ENCODE data around the gene CXCR4. TPM values are rescaled to one million over a fixed set of nuclear protein-coding genes. Genes with fewer than 3 reads are reported as not detected.

Gene CXCR4
- polyA plus RNA-seq, 1 donor from 2014 or later, result 0.50 TPM

DNA sequence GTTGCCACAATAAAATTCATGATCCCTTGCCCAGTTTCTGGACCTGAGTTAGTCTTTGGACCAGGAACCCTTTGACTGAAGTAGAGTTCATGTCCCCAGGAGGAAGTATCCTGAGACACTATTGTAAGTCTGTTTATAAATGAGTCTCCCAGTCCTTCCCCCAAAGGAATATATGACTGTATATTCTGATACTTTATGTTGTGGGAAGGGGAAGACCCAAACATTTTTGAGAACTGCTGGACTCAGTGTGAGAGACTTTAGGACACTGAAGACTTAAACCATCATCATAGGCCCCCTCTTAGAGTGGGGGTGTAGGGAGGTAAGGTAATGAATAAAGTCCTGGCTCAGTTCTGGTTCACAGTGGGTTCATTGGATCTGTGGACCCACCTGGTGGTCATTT lies 28.6 kb upstream of the CXCR4 start:
- Histone ChIP-seq H3K36me3 (ENCODE audit: insufficient read depth, low read length) (no peaks in the 10 kb centered on the region), H2AFZ (ENCODE audit: low read depth, low read length) (no peak overlapping the region)
- TF ChIP-seq EP300 (conservative IDR thresholded peaks at IDR 0.05; ENCODE audit: poor library complexity, severe bottlenecking), result no peak
- no peak for TF ChIP-seq EZH2 (IDR thresholded peaks at IDR 0.05; ENCODE audit: borderline replicate concordance, insufficient read depth, low read length, poor library complexity, severe bottlenecking)
- no peak for TF ChIP-seq POLR2AphosphoS5 (IDR thresholded peaks at IDR 0.05)
- TF ChIP-seq TAF1 (IDR thresholded peaks at IDR 0.05; ENCODE audit: low read depth), result no peak
- TF ChIP-seq REST (IDR thresholded peaks at IDR 0.05; ENCODE audit: borderline replicate concordance), result no peak
- no peak for TF ChIP-seq RAD21 (conservative IDR thresholded peaks at IDR 0.05)
- no peak for TF ChIP-seq MXI1 (conservative IDR thresholded peaks at IDR 0.05; ENCODE audit: poor library complexity, severe bottlenecking)
- no peak for TF ChIP-seq SMC3 (conservative IDR thresholded peaks at IDR 0.05; ENCODE audit: poor library complexity)
- TF ChIP-seq, protein P1, sequence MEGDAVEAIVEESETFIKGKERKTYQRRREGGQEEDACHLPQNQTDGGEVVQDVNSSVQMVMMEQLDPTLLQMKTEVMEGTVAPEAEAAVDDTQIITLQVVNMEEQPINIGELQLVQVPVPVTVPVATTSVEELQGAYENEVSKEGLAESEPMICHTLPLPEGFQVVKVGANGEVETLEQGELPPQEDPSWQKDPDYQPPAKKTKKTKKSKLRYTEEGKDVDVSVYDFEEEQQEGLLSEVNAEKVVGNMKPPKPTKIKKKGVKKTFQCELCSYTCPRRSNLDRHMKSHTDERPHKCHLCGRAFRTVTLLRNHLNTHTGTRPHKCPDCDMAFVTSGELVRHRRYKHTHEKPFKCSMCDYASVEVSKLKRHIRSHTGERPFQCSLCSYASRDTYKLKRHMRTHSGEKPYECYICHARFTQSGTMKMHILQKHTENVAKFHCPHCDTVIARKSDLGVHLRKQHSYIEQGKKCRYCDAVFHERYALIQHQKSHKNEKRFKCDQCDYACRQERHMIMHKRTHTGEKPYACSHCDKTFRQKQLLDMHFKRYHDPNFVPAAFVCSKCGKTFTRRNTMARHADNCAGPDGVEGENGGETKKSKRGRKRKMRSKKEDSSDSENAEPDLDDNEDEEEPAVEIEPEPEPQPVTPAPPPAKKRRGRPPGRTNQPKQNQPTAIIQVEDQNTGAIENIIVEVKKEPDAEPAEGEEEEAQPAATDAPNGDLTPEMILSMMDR (IDR thresholded peaks at IDR 0.05; ENCODE audit: poor library complexity, severe bottlenecking), result no peak

GRCh38 chr2:136143603-136144451 lies 25.9 kb upstream of the CXCR4 start:
- H4K20me1 ChIP-seq (ENCODE audit: insufficient read depth), result no peaks in the 10 kb centered on the region
- no peaks in the 10 kb centered on the region for H3K9me2 ChIP-seq (ENCODE audit: insufficient read depth, low read length)
- no peaks in the 10 kb centered on the region for H3K36me3 ChIP-seq (ENCODE audit: insufficient read depth, low read length)
- H2AFZ ChIP-seq (ENCODE audit: low read depth, low read length), result no peak overlapping the region
- no peak overlapping the region for H3K9ac ChIP-seq (ENCODE audit: low read length)
- no peak overlapping the region for H3K4me2 ChIP-seq (ENCODE audit: low read length)
- no peak overlapping the region for H3K4me3 ChIP-seq (ENCODE audit: low read length)
- H3K27ac ChIP-seq (ENCODE audit: low read length), result no peak overlapping the region
- H3K27me3 ChIP-seq (ENCODE audit: insufficient read depth, low read depth, low read length), result no peaks in the 10 kb centered on the region
- H3K79me2 ChIP-seq (replicated peaks; ENCODE audit: insufficient read depth, low read length), result no peaks in the 10 kb centered on the region
- TF ChIP-seq MXI1 (conservative IDR thresholded peaks at IDR 0.05; ENCODE audit: poor library complexity, severe bottlenecking) (no peak), EP300 (conservative IDR thresholded peaks at IDR 0.05; ENCODE audit: poor library complexity, severe bottlenecking) (no peak), EZH2 (IDR thresholded peaks at IDR 0.05; ENCODE audit: borderline replicate concordance, insufficient read depth, low read length, poor library complexity, severe bottlenecking) (no peak), TAF1 (IDR thresholded peaks at IDR 0.05; ENCODE audit: low read depth) (no peak), REST (IDR thresholded peaks at IDR 0.05; ENCODE audit: borderline replicate concordance) (no peak), POLR2AphosphoS5 (IDR thresholded peaks at IDR 0.05) (no peak), RAD21 (conservative IDR thresholded peaks at IDR 0.05) (no peak), SMC3 (conservative IDR thresholded peaks at IDR 0.05; ENCODE audit: poor library complexity) (no peak)
- TF ChIP-seq, protein P1 (IDR thresholded peaks at IDR 0.05; ENCODE audit: poor library complexity, severe bottlenecking), result no peak
- no peaks in the 10 kb centered on the region for H3K9me3 ChIP-seq (ENCODE audit: low read length)
- no peaks in the 10 kb centered on the region for H3F3A ChIP-seq (ENCODE audit: insufficient read depth, low read length, poor library complexity, severe bottlenecking)

More for the DNA sequence above, 28.6 kb upstream of the CXCR4 start:
- H3K9me3 ChIP-seq (ENCODE audit: low read length), result no peaks in the 10 kb centered on the region
- no peaks in the 10 kb centered on the region for H3K27me3 ChIP-seq (ENCODE audit: insufficient read depth, low read depth, low read length)
- H4K20me1 ChIP-seq (ENCODE audit: insufficient read depth), result no peaks in the 10 kb centered on the region
- no peak overlapping the region for H3K27ac ChIP-seq (ENCODE audit: low read length)
- H3K4me3 ChIP-seq (ENCODE audit: low read length), result no peak overlapping the region
- no peaks in the 10 kb centered on the region for H3K79me2 ChIP-seq (replicated peaks; ENCODE audit: insufficient read depth, low read length)
- H3K4me2 ChIP-seq (ENCODE audit: low read length), result no peak overlapping the region
- H3K9me2 ChIP-seq (ENCODE audit: insufficient read depth, low read length), result no peaks in the 10 kb centered on the region
- no peaks in the 10 kb centered on the region for H3F3A ChIP-seq (ENCODE audit: insufficient read depth, low read length, poor library complexity, severe bottlenecking)
- no peak overlapping the region for H3K9ac ChIP-seq (ENCODE audit: low read length)
